GM12874 (cell line): Measurements from ENCODE around the gene ZFHX3.

Experiments used
- TF ChIP-seq, protein P1 (sequence below): IDR thresholded peaks from 2 replicates; pipeline ENCODE4 v1.5.1; 2011; ENCODE audit warnings: low read depth, mild to moderate bottlenecking, control low read depth, low read length, moderate library complexity; ENCODE audit not compliant: insufficient read depth

Gene ZFHX3

GRCh38 chr16:72827866-72828265, 220.1 kb downstream of the ZFHX3 start:
- TF ChIP-seq, protein P1, sequence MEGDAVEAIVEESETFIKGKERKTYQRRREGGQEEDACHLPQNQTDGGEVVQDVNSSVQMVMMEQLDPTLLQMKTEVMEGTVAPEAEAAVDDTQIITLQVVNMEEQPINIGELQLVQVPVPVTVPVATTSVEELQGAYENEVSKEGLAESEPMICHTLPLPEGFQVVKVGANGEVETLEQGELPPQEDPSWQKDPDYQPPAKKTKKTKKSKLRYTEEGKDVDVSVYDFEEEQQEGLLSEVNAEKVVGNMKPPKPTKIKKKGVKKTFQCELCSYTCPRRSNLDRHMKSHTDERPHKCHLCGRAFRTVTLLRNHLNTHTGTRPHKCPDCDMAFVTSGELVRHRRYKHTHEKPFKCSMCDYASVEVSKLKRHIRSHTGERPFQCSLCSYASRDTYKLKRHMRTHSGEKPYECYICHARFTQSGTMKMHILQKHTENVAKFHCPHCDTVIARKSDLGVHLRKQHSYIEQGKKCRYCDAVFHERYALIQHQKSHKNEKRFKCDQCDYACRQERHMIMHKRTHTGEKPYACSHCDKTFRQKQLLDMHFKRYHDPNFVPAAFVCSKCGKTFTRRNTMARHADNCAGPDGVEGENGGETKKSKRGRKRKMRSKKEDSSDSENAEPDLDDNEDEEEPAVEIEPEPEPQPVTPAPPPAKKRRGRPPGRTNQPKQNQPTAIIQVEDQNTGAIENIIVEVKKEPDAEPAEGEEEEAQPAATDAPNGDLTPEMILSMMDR = no peak

DNA sequence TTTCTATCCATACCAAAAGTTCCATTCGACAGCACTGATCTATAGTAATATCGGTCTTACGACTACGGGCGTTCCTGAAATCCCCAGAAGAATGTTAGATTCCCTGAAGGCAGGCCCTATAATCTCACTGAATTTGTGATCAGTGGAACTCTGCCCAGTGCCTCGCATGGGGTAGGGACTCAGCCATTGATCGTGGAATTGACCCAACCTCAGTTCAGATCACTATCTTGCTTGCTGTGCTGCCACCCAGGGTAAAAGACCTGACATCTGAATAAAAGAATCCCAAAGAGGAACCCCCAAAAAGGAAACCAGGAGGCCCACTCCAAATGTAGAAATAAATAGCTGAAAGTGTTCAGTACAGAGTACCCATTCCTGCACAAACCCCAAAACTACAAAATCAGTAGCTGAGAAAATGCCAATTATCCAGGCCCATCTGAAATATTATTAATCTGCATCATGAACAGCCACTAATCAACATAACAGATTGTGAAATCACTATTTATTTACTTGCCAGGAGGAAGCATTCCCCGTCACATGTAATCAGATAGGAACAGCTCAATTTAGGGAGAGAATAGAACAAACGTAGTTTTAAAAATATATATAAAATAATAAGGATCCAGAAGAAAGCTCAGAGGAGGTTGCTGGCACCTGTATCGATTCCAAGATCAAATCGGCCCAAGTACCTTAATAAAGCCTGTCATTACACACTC, 221.9 kb downstream of the ZFHX3 start:
- TF ChIP-seq, protein P1 = no peak

DNA sequence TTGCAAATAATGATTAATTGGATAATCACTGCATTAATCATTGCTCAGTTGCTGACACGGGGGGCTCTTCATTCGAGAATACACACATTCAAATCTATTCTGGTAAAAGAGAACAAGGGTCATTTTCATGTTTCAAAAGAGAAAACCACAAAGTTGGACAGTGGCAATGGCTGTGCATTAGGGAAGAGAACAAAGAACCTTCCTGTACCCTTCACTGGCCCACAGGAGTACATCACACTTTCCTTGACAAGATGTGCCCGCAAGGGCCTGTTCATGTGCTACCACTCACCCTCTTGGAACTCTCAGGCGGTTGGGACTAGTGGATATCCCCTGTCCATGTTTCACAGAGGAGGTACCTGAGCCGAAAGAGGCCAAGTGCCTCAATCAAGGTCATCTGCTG, 223.2 kb downstream of the ZFHX3 start:
- TF ChIP-seq, protein P1 = no peak

GRCh38 chr16:72824027-72824426, 223.9 kb downstream of the ZFHX3 start:
- TF ChIP-seq, protein P1 = no peak

GRCh38 chr16:72821185-72821950, 226.6 kb downstream of the ZFHX3 start:
- TF ChIP-seq, protein P1 = no peak

- TF ChIP-seq, protein P1 = no peak
Observed at GRCh38 chr16:72819345-72819744, 228.6 kb downstream of the ZFHX3 start.

DNA sequence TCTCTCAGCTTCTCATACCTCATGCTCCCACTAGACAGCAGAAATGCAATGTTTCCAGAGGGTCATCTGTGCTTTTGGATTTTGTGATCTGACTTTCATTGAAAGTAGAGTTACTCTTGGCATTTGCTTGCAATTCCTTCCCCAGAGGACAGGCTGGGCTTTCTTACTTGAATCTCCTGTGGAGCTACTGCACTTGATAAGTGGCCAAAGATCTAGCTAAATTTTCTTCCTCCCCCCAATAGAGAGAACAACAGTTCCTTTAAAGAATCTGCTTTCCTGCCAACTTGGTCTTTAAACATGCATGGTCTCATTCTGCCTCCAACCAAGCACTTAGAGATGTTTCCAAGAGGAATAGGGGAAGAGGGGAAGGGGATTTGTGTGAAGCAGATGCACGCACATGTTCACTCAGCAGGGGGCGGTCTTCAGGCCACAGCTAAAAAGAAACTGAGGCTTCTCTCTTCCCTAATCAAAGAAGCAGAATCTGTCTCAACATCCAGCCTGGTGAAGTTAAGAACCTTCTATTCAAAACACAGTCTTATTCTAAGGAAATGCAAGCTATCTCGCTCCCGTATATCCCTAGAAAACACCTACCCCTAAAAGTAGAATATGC, 229.6 kb downstream of the ZFHX3 start:
- TF ChIP-seq, protein P1 = peak; percentile 25; the same call in 1 of the 2 replicates
